A204.1 (cell line): ENCODE measurements around the gene ARMC5.

Experiments
- FAIRE-seq: peaks from 2 replicates; lab custom pipeline; 2012; peaks lifted over from hg19 to GRCh38; lab: Jason Lieb, UNC

ARMC5 gene

DNA sequence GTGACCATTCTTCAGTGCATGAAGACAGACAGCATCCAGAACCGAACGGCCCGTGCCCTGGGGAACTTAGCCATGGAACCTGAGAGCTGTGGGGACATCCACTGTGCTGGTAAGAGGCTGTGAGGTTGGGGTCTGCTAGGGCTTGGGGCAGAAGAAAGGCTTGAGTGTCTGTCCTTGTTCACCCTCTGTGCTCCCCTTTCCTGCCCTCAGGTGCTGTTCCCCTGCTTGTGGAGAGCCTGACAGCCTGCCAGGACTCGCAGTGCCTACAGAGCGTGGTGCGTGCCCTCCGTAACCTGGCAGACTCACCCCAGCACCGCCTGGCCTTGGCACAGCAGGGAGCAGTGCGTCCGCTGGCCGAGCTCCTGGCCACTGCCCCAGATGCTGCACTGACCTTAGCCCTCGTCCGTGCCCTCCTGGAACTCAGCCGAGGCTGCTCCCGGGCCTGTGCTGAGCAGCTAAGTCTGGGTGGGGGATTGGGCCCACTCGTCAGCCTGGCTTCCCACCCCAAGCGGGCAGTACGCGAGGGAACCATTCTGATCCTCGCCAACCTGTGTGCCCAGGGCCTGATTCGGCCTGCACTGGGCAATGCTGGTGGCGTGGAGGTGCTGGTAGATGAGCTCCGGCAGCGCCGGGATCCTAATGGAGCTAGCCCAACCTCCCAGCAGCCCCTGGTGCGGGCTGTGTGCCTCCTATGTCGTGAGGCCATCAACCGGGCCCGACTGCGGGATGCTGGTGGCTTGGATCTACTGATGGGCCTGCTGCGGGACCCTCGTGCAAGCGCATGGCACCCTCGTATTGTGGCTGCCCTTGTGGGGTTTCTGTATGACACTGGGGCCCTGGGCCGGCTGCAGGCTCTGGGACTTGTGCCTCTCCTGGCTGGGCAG is 2.9 kb downstream of the ARMC5 start:
- no peak for FAIRE-seq

DNA sequence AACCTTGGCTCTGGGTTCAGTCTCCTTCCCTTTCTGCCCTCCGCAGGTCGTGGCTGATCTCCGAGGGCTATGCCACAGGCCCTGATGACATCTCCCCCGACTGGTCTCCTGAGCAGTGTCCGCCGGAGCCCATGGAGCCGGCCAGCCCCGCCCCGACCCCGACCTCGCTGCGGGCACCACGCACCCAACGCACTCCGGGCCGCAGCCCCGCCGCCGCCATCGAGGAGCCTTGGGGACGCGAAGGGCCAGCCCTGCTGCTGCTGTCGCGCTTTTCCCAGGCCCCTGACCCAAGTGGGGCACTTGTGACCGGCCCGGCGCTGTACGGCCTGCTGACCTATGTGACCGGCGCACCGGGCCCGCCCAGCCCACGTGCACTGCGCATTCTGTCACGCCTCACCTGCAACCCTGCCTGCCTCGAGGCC is 5.1 kb downstream of the ARMC5 start:
- FAIRE-seq = no peak

DNA sequence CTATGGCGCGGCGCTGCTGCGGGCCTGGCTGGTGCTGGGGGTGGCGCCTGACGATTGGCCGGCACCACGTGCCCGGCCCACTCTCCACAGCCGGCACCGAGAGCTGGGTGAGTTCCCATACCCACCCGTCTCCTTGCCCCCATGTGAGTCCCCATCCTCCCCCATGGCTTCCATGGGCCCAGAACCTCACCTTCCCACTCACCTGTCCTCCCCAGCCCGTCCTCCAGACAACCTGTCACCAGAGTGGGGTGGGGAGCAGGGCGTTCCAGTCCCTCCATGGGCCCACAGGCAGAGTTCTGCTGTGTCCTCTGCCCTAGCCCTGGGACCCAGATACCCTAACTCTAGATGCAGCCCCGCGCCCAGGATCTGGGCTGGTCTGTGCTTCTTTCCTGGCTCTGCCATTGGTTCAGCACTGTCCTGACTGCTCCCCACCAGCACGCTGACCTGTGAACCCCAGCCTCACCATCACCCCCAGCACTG is 5.5 kb downstream of the ARMC5 start:
- FAIRE-seq = no peak

DNA sequence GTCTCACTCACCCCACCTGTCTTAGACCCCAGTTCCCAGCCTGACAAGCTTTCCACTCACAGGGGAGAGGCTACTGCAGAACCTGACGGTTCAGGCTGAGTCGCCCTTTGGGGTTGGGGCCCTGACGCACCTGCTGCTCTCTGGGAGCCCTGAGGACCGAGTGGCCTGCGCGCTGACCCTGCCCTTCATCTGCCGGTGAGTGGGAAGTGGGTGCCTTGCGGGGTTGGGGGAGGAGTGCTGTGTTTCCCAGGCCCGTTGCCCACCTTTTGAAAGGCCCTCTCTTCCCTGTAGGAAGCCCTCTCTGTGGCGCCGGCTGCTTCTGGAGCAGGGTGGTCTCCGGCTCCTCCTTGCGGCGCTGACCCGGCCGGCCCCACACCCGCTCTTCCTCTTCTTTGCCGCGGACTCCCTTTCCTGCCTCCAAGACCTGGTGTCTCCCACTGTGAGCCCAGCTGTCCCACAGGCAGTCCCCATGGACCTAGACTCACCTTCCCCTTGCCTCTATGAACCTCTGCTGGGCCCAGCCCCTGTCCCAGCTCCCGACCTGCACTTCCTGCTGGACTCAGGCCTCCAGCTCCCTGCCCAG is 6.6 kb downstream of the ARMC5 start:
- no peak for FAIRE-seq

DNA sequence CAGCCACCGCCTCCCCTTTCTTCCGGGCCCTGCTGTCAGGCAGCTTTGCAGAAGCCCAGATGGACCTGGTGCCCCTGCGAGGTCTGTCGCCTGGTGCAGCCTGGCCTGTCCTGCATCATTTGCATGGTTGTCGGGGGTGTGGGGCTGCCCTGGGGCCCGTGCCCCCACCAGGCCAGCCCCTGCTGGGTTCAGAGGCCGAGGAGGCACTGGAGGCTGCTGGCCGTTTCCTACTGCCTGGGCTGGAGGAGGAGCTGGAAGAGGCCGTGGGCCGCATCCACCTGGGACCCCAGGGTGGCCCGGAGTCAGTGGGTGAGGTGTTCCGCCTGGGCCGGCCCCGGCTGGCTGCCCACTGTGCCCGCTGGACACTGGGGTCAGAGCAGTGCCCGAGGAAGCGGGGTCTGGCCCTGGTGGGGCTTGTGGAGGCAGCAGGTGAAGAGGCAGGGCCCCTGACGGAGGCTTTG is 7.1 kb downstream of the ARMC5 start:
- FAIRE-seq = no peak

DNA sequence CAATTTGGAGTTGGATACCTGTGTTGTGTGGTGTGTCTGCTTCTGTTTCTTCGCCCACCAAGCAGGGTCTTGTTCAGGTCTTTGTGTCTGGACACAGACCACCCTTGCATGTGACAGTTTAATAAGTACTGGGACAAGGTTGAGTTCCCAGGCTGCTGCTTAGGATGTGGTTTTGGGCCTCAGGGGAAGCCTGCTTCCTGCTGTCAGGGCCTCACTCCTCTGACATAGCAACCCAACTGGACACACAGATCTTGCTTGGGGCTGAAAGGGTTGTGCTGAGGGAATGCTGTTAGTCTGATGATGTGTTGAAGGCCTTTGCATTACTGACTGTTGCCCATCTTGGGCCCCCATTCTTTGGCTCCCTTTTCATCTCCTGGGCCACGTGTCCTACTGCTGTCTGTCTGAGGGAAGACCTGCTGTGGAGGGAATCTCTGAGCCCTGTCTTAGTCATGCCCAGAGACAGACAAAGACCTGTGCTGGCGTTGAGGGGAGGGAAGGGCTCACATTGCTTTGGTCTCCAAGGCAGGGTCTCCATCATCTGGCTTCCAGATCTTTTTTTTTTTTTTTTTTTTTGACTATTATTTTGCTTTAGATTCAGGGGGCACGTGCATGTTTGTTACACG is 8.0 kb downstream of the ARMC5 start:
- FAIRE-seq = no peak

DNA sequence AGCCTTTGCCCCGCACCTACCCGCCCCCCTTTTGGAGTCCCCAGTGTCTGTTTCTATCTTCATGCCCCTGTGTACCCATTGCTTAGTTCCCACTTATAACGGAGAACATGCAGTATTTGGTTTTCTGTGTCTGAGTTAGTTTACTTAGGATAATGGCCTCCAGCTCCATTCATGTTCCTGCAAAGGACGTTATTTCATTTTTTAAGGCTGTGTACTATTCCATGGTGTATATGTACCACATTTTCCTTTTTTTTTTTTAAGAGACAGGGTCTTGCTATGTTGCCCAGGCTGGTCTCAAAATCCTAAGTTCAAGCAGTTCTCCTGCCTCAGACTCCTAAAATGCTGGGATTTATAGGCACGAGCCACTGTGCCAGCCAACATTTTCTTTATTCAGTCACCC is 8.6 kb downstream of the ARMC5 start:
- no peak for FAIRE-seq

DNA sequence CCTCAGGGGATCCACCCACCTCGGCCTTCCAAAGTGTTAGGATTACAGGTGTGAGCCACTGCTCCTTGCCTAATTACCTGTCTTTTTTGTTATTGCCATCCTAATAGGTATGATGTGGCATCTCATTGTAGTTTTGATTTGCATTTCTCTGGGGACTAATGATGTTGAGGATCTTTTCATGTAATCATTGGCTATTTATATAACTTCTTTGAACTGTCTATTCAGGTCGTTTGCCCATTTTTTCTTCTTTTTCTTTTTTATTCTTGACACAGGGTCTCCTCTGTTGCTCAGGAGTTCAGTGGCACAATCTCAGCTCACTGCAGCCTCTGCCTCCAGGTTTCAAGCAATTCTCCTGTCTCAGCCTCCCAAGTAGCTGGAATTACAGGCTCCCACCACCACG is 11.3 kb downstream of the ARMC5 start:
- no peak for FAIRE-seq

DNA sequence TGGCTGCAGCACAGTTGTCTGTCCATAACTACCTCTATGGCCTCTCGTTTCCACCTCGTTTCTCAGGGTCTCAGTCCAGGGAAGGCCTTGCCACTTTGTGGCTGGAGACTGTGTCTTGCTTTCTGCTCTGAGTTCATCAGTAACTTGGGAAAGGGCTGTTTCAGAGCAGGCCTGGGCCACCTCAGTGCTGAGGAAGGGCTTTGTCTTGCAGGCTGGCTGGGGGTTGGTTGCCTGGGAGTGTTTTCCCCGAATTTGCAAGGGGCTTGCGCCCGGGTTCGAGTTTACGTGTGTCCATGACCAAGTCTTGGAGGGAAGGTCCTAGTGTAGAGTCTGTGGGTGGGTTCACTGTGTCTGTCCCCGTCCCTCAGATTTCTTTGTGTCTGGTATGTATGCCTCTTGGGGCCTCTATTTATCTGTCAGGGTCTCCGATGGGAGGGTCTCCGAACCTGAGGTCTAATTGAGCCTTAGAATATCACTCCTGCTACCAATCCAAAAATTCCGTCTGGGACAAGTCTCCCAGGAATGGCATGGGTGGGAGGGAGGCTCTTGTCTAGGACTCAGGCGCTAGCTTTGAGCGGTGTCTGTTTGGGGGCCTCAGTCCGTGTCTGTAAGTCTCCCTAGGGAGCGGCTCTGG is 12.1 kb downstream of the ARMC5 start:
- FAIRE-seq = no peak

DNA sequence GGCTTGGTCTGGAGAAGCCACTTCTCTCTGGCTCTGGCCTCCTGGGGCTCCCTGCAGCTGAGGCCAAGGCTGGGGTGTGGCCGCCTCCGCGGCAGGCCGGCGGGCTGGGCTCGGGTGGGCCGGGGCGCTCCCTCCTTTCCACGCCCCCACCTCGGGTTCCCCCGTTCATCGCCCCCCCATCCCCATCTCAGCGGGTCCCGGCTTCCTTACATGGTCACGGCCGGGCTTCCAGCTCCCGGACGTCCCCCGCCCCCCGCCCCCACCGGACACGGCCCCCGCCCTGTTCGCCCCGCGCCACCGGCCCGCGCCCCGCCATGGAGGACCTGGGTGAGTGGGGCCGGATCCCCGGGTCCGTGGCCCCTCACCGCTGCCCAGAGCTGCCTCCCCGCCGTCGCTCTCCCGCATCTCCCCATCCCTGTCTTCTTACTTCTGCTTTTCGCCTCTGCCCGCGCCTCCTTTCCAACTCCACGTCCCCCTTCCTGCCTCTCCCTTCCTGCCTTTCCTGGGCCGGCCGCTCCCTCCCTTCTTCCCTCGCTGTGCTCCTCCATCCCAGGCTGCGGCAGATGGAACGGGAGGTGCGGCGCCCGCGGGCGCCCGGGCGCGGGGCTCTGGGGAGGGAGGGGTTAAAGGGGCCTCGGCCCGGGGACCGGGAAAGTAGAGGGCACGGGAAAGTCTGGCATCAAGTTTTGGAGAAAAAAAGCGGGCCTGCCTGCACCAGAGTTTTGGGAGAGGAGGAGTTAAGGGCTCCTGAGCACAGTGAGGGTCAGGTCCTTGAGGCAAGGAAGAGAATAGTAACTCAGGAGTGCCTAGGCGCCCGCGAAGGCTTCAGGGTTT is 12.8 kb downstream of the ARMC5 start, which contains the start of gene TGFB1I1:
TSS of gene TGFB1I1 (plus strand) at position 278 of the 834 bp plus-strand sequence. CDS start at position 315, 37 bp downstream.
- no peak for FAIRE-seq

DNA sequence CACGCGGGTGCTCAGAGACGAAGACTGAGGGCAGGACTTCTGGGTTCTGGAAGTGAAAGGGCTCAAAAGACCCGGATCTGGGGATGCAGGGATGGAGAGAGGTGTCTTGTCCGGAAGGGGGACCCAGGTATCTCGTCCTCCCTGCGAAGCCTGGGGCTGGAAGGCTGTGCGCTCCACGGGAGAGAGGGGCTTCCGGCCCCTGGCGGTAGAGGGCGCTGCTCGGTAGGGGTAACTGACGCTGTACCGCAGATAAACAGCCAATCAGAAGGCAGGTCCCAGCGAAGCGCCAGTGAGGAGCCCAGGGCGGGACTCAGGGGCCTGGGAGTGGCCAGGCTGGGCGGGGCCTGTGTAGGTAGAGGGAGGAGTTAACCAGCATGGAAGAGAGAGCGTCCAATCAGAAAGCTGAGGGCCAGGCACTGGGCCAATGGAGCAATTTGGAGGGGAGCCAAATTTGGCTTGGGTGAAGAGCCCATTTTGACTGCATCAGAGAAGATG is 13.5 kb downstream of the ARMC5 start:
- FAIRE-seq = no peak

DNA sequence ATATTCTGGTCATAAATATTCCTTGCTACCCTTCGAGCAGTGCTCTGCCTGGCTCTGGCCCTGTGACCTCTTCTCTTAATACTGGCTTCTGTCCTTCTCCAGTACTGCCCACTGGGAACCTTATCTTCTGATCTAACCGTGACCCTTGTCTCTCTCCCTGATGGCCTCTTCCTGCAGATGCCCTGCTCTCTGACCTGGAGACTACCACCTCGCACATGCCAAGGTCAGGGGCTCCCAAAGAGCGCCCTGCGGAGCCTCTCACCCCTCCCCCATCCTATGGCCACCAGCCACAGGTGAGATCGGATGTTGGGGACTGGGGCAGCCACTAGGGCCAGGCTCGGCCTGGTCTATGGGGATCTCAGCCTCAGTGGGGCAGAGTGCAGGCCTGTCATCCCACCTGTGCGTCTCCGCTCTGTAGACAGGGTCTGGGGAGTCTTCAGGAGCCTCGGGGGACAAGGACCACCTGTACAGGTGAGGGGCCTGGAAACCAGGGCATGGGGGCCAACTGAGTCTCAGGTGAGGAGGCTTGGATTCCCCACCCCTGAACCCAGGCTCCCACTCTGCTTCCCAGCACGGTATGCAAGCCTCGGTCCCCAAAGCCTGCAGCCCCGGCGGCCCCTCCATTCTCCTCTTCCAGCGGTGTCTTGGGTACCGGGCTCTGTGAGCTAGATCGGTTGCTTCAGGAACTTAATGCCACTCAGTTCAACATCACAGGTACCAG is 14.1 kb downstream of the ARMC5 start:
- FAIRE-seq = no peak

DNA sequence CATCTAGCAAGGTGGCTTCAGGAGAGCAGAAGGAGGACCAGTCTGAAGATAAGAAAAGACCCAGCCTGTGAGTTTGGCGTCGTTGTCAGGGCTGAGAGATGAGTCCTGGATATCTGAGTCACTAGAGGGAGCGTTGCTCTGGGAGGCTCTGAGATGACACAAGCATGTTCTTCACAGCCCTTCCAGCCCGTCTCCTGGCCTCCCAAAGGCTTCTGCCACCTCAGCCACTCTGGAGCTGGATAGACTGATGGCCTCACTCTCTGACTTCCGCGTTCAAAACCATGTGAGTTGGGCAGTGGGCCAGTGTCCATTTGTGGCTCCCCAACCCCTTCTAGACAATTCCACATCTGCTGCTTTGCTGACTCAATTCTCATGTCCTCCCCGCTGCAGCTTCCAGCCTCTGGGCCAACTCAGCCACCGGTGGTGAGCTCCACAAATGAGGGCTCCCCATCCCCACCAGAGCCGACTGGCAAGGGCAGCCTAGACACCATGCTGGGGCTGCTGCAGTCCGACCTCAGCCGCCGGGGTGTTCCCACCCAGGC is 14.9 kb downstream of the ARMC5 start:
- FAIRE-seq = no peak

DNA sequence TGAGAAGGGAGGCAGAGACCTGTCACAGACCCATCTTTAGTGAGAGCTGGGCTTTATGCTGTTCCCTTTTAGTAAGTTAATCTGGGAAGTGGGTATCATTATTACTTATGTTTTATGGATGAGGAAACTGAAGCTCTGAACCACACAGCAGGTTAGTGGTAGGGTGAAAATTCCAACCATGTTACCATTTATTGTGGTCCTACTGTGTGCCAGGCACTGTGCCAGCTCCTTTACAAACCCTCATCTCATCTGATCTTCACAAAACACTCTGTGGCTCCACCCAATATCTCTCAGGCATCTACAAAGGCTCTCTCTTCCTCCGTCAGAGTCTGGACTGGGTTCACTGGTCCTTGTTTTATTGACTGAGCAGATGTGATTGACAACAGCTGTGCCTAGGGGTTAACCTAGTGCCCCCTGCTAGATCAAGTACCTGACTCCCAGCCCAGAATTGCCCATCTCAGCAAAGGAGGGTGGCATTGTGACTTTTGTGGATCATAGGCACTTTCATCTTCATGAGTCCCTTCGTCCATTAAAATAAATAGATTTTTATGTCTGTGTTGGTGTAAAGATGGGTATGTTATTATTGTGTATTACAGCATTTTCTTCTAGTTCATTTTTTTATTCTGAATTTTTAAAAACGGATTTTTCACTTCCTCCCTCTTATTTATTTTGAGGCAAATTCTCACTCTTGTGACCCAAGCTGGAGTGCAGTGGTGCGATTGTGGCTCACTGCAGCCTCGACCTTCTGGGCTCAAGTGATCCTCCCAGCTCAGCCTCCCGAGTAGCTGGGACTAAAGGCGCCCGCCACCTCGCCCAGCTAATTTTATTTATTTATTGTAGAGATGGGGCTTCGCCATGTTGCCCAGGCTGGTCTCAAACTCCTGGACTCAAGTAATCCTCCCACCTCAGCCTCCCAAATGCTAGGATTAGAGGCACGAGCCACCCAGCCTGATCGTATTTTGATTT is 15.8 kb downstream of the ARMC5 start:
- FAIRE-seq = no peak

DNA sequence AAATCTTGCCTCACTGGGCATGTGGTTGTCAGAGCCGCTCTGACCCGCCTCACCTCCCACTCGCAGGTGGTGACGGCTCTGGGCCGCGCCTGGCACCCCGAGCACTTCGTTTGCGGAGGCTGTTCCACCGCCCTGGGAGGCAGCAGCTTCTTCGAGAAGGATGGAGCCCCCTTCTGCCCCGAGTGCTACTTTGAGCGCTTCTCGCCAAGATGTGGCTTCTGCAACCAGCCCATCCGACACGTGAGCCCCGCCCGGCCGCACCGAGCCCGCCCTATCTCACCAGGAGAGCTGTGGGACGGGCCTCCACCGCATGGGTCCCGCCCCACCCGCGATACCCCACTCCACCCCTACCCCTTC is 16.6 kb downstream of the ARMC5 start:
- no peak for FAIRE-seq

DNA sequence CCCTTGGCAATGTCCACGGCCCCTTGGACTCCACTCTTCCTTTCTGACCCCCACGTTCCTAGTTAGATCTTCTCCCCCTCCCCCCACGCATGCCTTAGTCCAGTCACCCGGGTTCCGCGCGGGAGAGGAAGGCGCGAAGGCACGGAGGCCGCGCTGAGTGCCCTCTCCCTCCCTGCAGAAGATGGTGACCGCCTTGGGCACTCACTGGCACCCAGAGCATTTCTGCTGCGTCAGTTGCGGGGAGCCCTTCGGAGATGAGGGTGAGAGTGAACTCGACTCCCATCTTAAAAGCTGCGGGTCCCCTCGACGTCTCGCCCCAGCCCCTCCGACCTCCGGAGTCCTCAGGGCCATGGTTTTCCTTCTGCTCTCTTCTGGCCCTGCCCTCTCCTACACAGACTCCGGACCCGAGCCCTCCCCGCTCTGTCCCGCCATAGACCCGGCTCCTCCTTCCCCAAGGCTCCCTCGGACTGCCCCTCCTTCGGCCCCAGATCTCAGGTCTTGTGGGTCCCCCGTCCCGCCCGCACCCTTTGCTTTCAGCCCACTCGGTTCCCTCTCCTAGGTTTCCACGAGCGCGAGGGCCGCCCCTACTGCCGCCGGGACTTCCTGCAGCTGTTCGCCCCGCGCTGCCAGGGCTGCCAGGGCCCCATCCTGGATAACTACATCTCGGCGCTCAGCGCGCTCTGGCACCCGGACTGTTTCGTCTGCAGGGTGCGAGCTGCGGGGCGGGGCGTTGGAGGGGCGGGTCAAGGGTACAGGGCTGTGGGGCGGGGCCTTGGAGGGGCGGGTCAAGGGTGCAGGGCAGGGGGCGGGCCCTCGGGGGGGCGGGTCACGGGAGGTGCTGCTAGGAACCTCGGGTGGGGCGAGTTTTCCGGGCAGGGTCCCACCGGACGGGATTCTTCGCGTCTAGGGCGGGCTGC is 17.3 kb downstream of the ARMC5 start:
- FAIRE-seq = no peak

DNA sequence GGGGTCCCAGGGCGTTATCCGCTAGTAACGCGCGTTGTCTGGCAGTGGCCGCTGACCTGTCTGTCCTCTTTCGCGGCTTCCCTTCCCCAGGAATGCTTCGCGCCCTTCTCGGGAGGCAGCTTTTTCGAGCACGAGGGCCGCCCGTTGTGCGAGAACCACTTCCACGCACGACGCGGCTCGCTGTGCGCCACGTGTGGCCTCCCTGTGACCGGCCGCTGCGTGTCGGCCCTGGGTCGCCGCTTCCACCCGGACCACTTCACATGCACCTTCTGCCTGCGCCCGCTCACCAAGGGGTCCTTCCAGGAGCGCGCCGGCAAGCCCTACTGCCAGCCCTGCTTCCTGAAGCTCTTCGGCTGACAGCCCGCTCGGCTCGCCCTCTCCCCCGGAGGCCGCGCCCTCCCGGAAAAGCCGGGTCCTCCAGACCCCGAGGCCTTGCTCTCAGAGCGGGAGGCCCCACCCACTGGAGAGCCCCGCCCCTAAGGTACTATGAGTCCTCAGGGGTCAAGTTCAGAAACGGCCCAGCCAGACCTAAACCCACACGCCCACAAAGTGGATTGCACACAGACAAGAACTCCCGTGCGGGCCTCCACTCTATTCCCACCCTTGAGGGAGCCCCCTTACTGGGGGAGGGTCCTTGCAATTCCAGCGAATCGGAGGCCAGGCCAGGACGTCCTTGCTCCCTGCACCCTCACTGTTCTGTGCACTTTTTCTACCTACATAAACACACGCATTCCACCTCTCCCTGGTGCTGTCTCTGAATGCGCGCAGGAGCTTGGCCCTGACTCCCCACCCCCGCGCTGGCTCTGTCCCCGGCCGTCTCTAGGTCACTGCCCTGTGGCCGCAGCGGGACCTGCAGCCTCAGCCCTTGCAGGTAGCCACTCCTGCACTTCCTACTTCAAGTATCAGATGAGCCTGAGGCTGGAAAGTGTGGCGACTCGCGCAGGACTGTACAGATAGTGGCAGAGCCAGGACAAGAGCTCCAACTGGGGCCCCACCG is 18.2 kb downstream of the ARMC5 start:
- FAIRE-seq = no peak
